HEK293 (cell line): ENCODE measurements around the gene PTPRN2.

Experiments used
- CTCF ChIA-PET: fragments of 350-600 bp; formaldehyde crosslinking; extraction: SDS; loops from one replicate; lab custom pipeline; 2021; ENCODE audit warnings: antibody characterized with exemption; lab: Yijun Ruan, JAX
- POLR2A ChIA-PET: fragments of 300-600 bp; formaldehyde crosslinking; extraction: SDS; loops from one replicate; lab custom pipeline; 2020; ENCODE audit warnings: antibody characterized with exemption, inconsistent platforms; lab: Yijun Ruan, JAX
- H3K27ac ChIP-seq: fragments of 200-500 bp; sonication (Bioruptor generic); 2 replicates; pipeline ENCODE4 v1.5.1; 2014; ENCODE audit warnings: low read depth, low read length, control low read depth, inconsistent platforms; ENCODE audit errors: extremely low read depth
- H3K36me3 ChIP-seq, 2 experiments: fragments of 200-500 bp in 1 of 2; sonication (Bioruptor generic) in 1 of 2; 1 replicate in 1 of 2; 2 replicates in 1 of 2; pipeline ENCODE4 v1.5.1; 2014 to 2017; ENCODE audit warnings: inconsistent platforms in 2 of 2, low read length in 2 of 2; ENCODE audit not compliant: control insufficient read depth in 2 of 2, insufficient read depth in 1 of 2
- H3K4me1 ChIP-seq: fragments of 200-500 bp; sonication (Bioruptor generic); 2 replicates; pipeline ENCODE4 v1.5.1; 2014; ENCODE audit warnings: mild to moderate bottlenecking, low read length, inconsistent platforms; ENCODE audit not compliant: control insufficient read depth, insufficient read depth
- H3K4me3 ChIP-seq: 2 replicates; pipeline ENCODE4 v1.5.1; 2011; ENCODE audit warnings: low read depth, mild to moderate bottlenecking, control low read depth, low read length, moderate library complexity
- H3K9me3 ChIP-seq: fragments of 200-500 bp; sonication (Bioruptor generic); 2 replicates; pipeline ENCODE4 v1.5.1; 2014; ENCODE audit warnings: low read depth, low read length, inconsistent platforms; ENCODE audit not compliant: control insufficient read depth, insufficient read depth
- BCL6B ChIP-seq: fragments of 450-650 bp; formaldehyde crosslinking; IDR thresholded peaks from 2 replicates; pipeline ENCODE4 v1.5.1; 2017; ENCODE audit warnings: missing biosample characterization, missing genetic modification characterization
- EGR2 ChIP-seq: fragments of 450-650 bp; formaldehyde crosslinking; IDR thresholded peaks from 2 replicates; pipeline ENCODE4 v1.5.1; 2016; ENCODE audit warnings: low read depth, missing biosample characterization, missing genetic modification characterization
- GLIS2 ChIP-seq: fragments of 450-650 bp; formaldehyde crosslinking; IDR thresholded peaks from 2 replicates; pipeline ENCODE4 v1.5.1; 2016; ENCODE audit warnings: missing biosample characterization, missing genetic modification characterization
- PRDM2 ChIP-seq: fragments of 450-650 bp; formaldehyde crosslinking; IDR thresholded peaks from 2 replicates; pipeline ENCODE4 v1.5.1; 2016; ENCODE audit warnings: missing biosample characterization, missing genetic modification characterization, borderline replicate concordance
- REST ChIP-seq: fragments of 450-650 bp; formaldehyde crosslinking; IDR thresholded peaks from 2 replicates; pipeline ENCODE4 v1.5.1; 2016; ENCODE audit warnings: missing biosample characterization, missing genetic modification characterization
- WT1 ChIP-seq: fragments of 450-650 bp; formaldehyde crosslinking; IDR thresholded peaks from 2 replicates; pipeline ENCODE4 v1.5.1; 2016; ENCODE audit warnings: missing biosample characterization, missing genetic modification characterization
- YY1 ChIP-seq: fragments of 450-650 bp; formaldehyde crosslinking; IDR thresholded peaks from 2 replicates; pipeline ENCODE4 v1.5.1; 2018; ENCODE audit warnings: missing biosample characterization, missing genetic modification characterization
- ZBTB10 ChIP-seq: fragments of 450-650 bp; formaldehyde crosslinking; IDR thresholded peaks from 2 replicates; pipeline ENCODE4 v1.5.1; 2016; ENCODE audit warnings: missing biosample characterization, missing genetic modification characterization
- ZIC2 ChIP-seq: fragments of 450-650 bp; formaldehyde crosslinking; IDR thresholded peaks from 2 replicates; pipeline ENCODE4 v1.5.1; 2016; ENCODE audit warnings: missing biosample characterization, missing genetic modification characterization
- ZNF114 ChIP-seq: fragments of 450-650 bp; formaldehyde crosslinking; IDR thresholded peaks from 2 replicates; pipeline ENCODE4 v1.5.0; 2017; ENCODE audit warnings: missing biosample characterization, missing genetic modification characterization
- ZNF138 ChIP-seq: fragments of 450-650 bp; formaldehyde crosslinking; IDR thresholded peaks from 2 replicates; pipeline ENCODE4 v1.5.1; 2016; ENCODE audit warnings: missing biosample characterization, missing genetic modification characterization, borderline replicate concordance
- ZNF174 ChIP-seq: fragments of 450-650 bp; formaldehyde crosslinking; IDR thresholded peaks from 2 replicates; pipeline ENCODE4 v1.5.0; 2017; ENCODE audit warnings: missing biosample characterization, mild to moderate bottlenecking, missing genetic modification characterization
- ZNF48 ChIP-seq: fragments of 450-650 bp; formaldehyde crosslinking; IDR thresholded peaks from 2 replicates; pipeline ENCODE4 v1.5.1; 2016; ENCODE audit warnings: missing biosample characterization, missing genetic modification characterization
- ZNF555 ChIP-seq: fragments of 450-650 bp; formaldehyde crosslinking; conservative IDR thresholded peaks from 2 replicates; pipeline ENCODE4 v1.5.1; 2017; ENCODE audit warnings: missing biosample characterization, mild to moderate bottlenecking, missing genetic modification characterization, inconsistent platforms
- ZNF585B ChIP-seq: fragments of 450-650 bp; formaldehyde crosslinking; IDR thresholded peaks from 2 replicates; pipeline ENCODE4 v1.5.1; 2016; ENCODE audit warnings: missing biosample characterization, missing genetic modification characterization
- ZNF610 ChIP-seq: fragments of 450-650 bp; formaldehyde crosslinking; IDR thresholded peaks from 2 replicates; pipeline ENCODE4 v1.5.1; 2016; ENCODE audit warnings: missing biosample characterization, missing genetic modification characterization, borderline replicate concordance
- ZNF654 ChIP-seq: fragments of 450-650 bp; formaldehyde crosslinking; IDR thresholded peaks from 2 replicates; pipeline ENCODE4 v1.5.1; 2016; ENCODE audit warnings: low read depth, missing biosample characterization, missing genetic modification characterization
- ZNF707 ChIP-seq: fragments of 450-650 bp; formaldehyde crosslinking; IDR thresholded peaks from 2 replicates; pipeline ENCODE4 v1.5.1; 2016; ENCODE audit warnings: missing biosample characterization, missing genetic modification characterization
- ZNF747 ChIP-seq: fragments of 450-650 bp; formaldehyde crosslinking; IDR thresholded peaks from 2 replicates; pipeline ENCODE4 v1.5.1; 2016; ENCODE audit warnings: missing biosample characterization, missing genetic modification characterization
- ZNF830 ChIP-seq: fragments of 450-650 bp; IDR thresholded peaks from 2 replicates; pipeline ENCODE4 v1.5.0; 2018; ENCODE audit warnings: missing biosample characterization, missing genetic modification characterization, low read depth, mild to moderate bottlenecking, moderate library complexity
- ZSCAN18 ChIP-seq: fragments of 450-650 bp; formaldehyde crosslinking; IDR thresholded peaks from 2 replicates; pipeline ENCODE4 v1.5.1; 2016; ENCODE audit warnings: missing biosample characterization, missing genetic modification characterization

PTPRN2 gene

GRCh38 chr7:158272091-158272490 lies 315.5 kb downstream of the PTPRN2 start:
- TF ChIP-seq ZNF48 (tag by site-specific recombination): no peak
- no peak for TF ChIP-seq ZNF747 (tag by site-specific recombination)
- no peak for TF ChIP-seq ZNF114
- TF ChIP-seq ZNF585B: no peak
- TF ChIP-seq ZBTB10: no peak
- TF ChIP-seq ZIC2 (tag by site-specific recombination): no peak
- no peak for TF ChIP-seq GLIS2 (tag by site-specific recombination)
- no peak for TF ChIP-seq ZSCAN18
- TF ChIP-seq PRDM2 (tag by site-specific recombination): no peak
- no peak for TF ChIP-seq YY1 (tag by site-specific recombination)
- no peak for TF ChIP-seq ZNF654
- TF ChIP-seq EGR2: no peak
- CTCF ChIA-PET: no interaction called here

GRCh38 chr7:158271646-158272045 lies 316.0 kb downstream of the PTPRN2 start:
- Histone ChIP-seq H3K36me3 (no peaks in the 10 kb centered on the region), H3K4me3 (no peak overlapping the region), H3K4me1 (no peaks in the 10 kb centered on the region), H3K27ac (no peak overlapping the region), H3K9me3 (no peaks in the 10 kb centered on the region)
- ChIA-PET POLR2A (no interaction called here), CTCF (no interaction called here)
- TF ChIP-seq ZNF138 (tag by site-specific recombination) (no peak), ZNF830 (tag by site-specific recombination) (no peak), BCL6B (tag by site-specific recombination) (no peak), WT1 (tag by site-specific recombination) (no peak), ZNF610 (tag by site-specific recombination) (no peak), ZNF555 (no peak), ZNF174 (tag by site-specific recombination) (no peak), ZNF707 (tag by site-specific recombination) (no peak), REST (tag by site-specific recombination) (no peak)

More at GRCh38 chr7:158272091-158272490, 315.5 kb downstream of the PTPRN2 start:
- POLR2A ChIA-PET: no interaction called here
- Histone ChIP-seq H3K36me3 (no peaks in the 10 kb centered on the region), H3K4me3 (no peak overlapping the region), H3K27ac (no peak overlapping the region), H3K9me3 (no peaks in the 10 kb centered on the region), H3K4me1 (no peaks in the 10 kb centered on the region)
